SU-DHL-6 (cell line): ENCODE results near the gene ZNF775.
A peak's percentile ranks its signal among the peaks of the same experiment; 100 is the strongest.

Experiments used
- H2AFZ ChIP-seq: fragments of 200-600 bp; sonication (generic); 2 replicates; pipeline ENCODE4 v1.6.1; 2014; ENCODE audit warnings: low read depth, mild to moderate bottlenecking, moderate library complexity, mixed read lengths, antibody characterized with exemption, low read length; ENCODE audit not compliant: severe bottlenecking
- H3F3A ChIP-seq: fragments of 200-600 bp; shearing (Covaris generic); 2 replicates; pipeline ENCODE4 v1.6.0; 2016; ENCODE audit warnings: antibody characterized with exemption, mild to moderate bottlenecking; ENCODE audit not compliant: insufficient read depth
- H3K27ac ChIP-seq: fragments of 200-600 bp; sonication (generic); 2 replicates; pipeline ENCODE4 v1.5.1; 2016; ENCODE audit warnings: low read depth, mild to moderate bottlenecking, low read length, moderate library complexity, mixed read lengths
- H3K27me3 ChIP-seq: fragments of 200-600 bp; sonication (generic), shearing (Covaris generic); 2 replicates; pipeline ENCODE4 v1.6.0; 2014; ENCODE audit warnings: mild to moderate bottlenecking, low read length
- H3K36me3 ChIP-seq: fragments of 200-600 bp; sonication (generic); 2 replicates; pipeline ENCODE4 v1.6.1; 2014; ENCODE audit warnings: mild to moderate bottlenecking, low read length, mixed read lengths
- H3K4me2 ChIP-seq: fragments of 300-600, 200-600 bp; shearing (Covaris generic), sonication (generic); 2 replicates; pipeline ENCODE4 v1.6.0; 2014; ENCODE audit warnings: low read length, low read depth, mild to moderate bottlenecking; ENCODE audit not compliant: poor library complexity, severe bottlenecking
- H3K4me3 ChIP-seq: fragments of 200-600 bp; sonication (generic); 2 replicates; pipeline ENCODE4 v1.5.1; 2014; ENCODE audit warnings: antibody characterized with exemption, low read length, mild to moderate bottlenecking, mixed read lengths; ENCODE audit not compliant: insufficient read depth, poor library complexity, severe bottlenecking
- H3K79me2 ChIP-seq: fragments of 200-600 bp; sonication (generic); 2 replicates; pipeline ENCODE4 v1.6.1; 2014; ENCODE audit warnings: mild to moderate bottlenecking, low read length, moderate library complexity; ENCODE audit not compliant: insufficient read depth
- H3K9ac ChIP-seq: fragments of 200-600 bp; sonication (generic); 2 replicates; pipeline ENCODE4 v1.7.0; 2014; ENCODE audit warnings: mild to moderate bottlenecking, low read length
- H3K9me2 ChIP-seq: fragments of 200-600 bp; sonication (generic); replicated peaks from 2 replicates; pipeline ENCODE4 v1.6.1; 2014; ENCODE audit warnings: low read length; ENCODE audit not compliant: insufficient read depth
- H3K9me3 ChIP-seq: fragments of 200-600 bp; sonication (generic); 2 replicates; pipeline ENCODE4 v1.6.1; 2014; ENCODE audit warnings: low read length, mixed read lengths; ENCODE audit not compliant: insufficient read depth
- H4K20me1 ChIP-seq: fragments of 200-600 bp; sonication (generic); 2 replicates; pipeline ENCODE4 v1.6.1; 2014; ENCODE audit warnings: low read depth, mild to moderate bottlenecking, antibody characterized with exemption, low read length, moderate library complexity, mixed read lengths
- EZH2phosphoT487 ChIP-seq: fragments of 200-600 bp; sonication (generic), shearing (Covaris generic); conservative IDR thresholded peaks from 2 replicates; pipeline ENCODE4 v1.6.1; 2018; ENCODE audit warnings: mild to moderate bottlenecking, antibody characterized with exemption, low read length, moderate library complexity, mixed read lengths
- TF ChIP-seq, protein P1 (sequence below): fragments of 200-600 bp; sonication (generic); IDR thresholded peaks from one replicate; pipeline ENCODE4 v1.5.1; 2017; ENCODE audit warnings: antibody characterized with exemption, mild to moderate bottlenecking, low read length, moderate library complexity; ENCODE audit not compliant: insufficient read depth, poor library complexity, severe bottlenecking

ZNF775 gene

GRCh38 chr7:150368096-150368883 is 10.8 kb upstream of the ZNF775 start, which contains the start of gene REPIN1:
Gene REPIN1, plus strand, starts transcription at chr7:150368822. Its CDS starts 890 bp downstream, at chr7:150369712.
- peak within 1 kb of the TSS; percentile 73 for H3K4me2 ChIP-seq
- H3K79me2 ChIP-seq = no peaks in the 10 kb centered on the region
- H3F3A ChIP-seq = peaks cover 11% of the 10 kb centered on the region; the same call in 1 of the 2 replicates
- TF ChIP-seq, protein P1, sequence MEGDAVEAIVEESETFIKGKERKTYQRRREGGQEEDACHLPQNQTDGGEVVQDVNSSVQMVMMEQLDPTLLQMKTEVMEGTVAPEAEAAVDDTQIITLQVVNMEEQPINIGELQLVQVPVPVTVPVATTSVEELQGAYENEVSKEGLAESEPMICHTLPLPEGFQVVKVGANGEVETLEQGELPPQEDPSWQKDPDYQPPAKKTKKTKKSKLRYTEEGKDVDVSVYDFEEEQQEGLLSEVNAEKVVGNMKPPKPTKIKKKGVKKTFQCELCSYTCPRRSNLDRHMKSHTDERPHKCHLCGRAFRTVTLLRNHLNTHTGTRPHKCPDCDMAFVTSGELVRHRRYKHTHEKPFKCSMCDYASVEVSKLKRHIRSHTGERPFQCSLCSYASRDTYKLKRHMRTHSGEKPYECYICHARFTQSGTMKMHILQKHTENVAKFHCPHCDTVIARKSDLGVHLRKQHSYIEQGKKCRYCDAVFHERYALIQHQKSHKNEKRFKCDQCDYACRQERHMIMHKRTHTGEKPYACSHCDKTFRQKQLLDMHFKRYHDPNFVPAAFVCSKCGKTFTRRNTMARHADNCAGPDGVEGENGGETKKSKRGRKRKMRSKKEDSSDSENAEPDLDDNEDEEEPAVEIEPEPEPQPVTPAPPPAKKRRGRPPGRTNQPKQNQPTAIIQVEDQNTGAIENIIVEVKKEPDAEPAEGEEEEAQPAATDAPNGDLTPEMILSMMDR = no peak
- TF ChIP-seq EZH2phosphoT487 = no peak
- H4K20me1 ChIP-seq = no peaks in the 10 kb centered on the region
- peak within 1 kb of the TSS; percentile 58 for H3K4me3 ChIP-seq
- no peaks in the 10 kb centered on the region for H3K9me2 ChIP-seq
- no peaks in the 10 kb centered on the region for H3K9me3 ChIP-seq
- peak within 1 kb of the TSS; percentile 58 for H3K9ac ChIP-seq
- H3K27ac ChIP-seq = peak within 1 kb of the TSS; percentile 58
- H3K27me3 ChIP-seq = no peaks in the 10 kb centered on the region
- H2AFZ ChIP-seq = peak within 1 kb of the TSS; percentile 57
- no peaks in the 10 kb centered on the region for H3K36me3 ChIP-seq

GRCh38 chr7:150368884-150369747 is 10.0 kb upstream of the ZNF775 start:
- H3K9me2 ChIP-seq = no peaks in the 10 kb centered on the region
- H3K4me2 ChIP-seq = peak overlapping the region; percentile 73
- H2AFZ ChIP-seq = no peak overlapping the region
- H3K79me2 ChIP-seq = no peaks in the 10 kb centered on the region
- H3F3A ChIP-seq = peaks cover 11% of the 10 kb centered on the region; the same call in 1 of the 2 replicates
- H3K4me3 ChIP-seq = peak overlapping the region; percentile 58
- H4K20me1 ChIP-seq = no peaks in the 10 kb centered on the region
- H3K36me3 ChIP-seq = no peaks in the 10 kb centered on the region
- 0 out of 2 replicates have a peak overlapping the region, but pooled peaks have one; percentile 58 for H3K27ac ChIP-seq
- TF ChIP-seq, protein P1 = no peak
- H3K27me3 ChIP-seq = no peaks in the 10 kb centered on the region
- H3K9me3 ChIP-seq = no peaks in the 10 kb centered on the region
- peak overlapping the region; percentile 58 for H3K9ac ChIP-seq

GRCh38 chr7:150369748-150370501 is 9.2 kb upstream of the ZNF775 start:
- no peak overlapping the region for H3K27ac ChIP-seq
- H3K9me2 ChIP-seq = no peaks in the 10 kb centered on the region
- H3K27me3 ChIP-seq = no peaks in the 10 kb centered on the region
- no peaks in the 10 kb centered on the region for H3K79me2 ChIP-seq
- H3K4me2 ChIP-seq = peak overlapping the region; percentile 73
- H3F3A ChIP-seq = peaks cover 11% of the 10 kb centered on the region; the same call in 1 of the 2 replicates
- TF ChIP-seq EZH2phosphoT487 = no peak
- TF ChIP-seq, protein P1 = no peak
- no peaks in the 10 kb centered on the region for H3K9me3 ChIP-seq
- H3K36me3 ChIP-seq = no peaks in the 10 kb centered on the region
- H3K9ac ChIP-seq = peak overlapping the region; percentile 58; the same call in 1 of the 2 replicates
- no peaks in the 10 kb centered on the region for H4K20me1 ChIP-seq
- H2AFZ ChIP-seq = no peak overlapping the region
- H3K4me3 ChIP-seq = no peak overlapping the region
